ENCODE data around the gene GCNT3.
A peak's percentile ranks its signal among the peaks of the same experiment; 100 is the strongest.

Gene GCNT3

GRCh38 chr15:59611276-59612260, at the start of gene GCNT3:
Gene GCNT3, plus strand, starts transcription at chr15:59611783. Its CDS starts 6,456 bp downstream, at chr15:59618239.
- FAIRE-seq (peak; percentile 53), DNase-seq (ENCODE audit: extremely low spot score, insufficient read length, low read depth) (no peak)

- FAIRE-seq: no peak
- DNase-seq (ENCODE audit: extremely low spot score, insufficient read length, low read depth): no peak
Measured at GRCh38 chr15:59562448-59563186, 49.0 kb upstream of the GCNT3 start.

- FAIRE-seq: no peak
- no peak for DNase-seq (ENCODE audit: extremely low spot score, insufficient read length, low read depth)
Measured at GRCh38 chr15:59565299-59565698, 46.3 kb upstream of the GCNT3 start.

- FAIRE-seq: no peak
- no peak for DNase-seq (ENCODE audit: extremely low spot score, insufficient read length, low read depth)
Measured at GRCh38 chr15:59567324-59567723, 44.3 kb upstream of the GCNT3 start.

GRCh38 chr15:59569477-59569876, 42.1 kb upstream of the GCNT3 start:
- no peak for FAIRE-seq
- no peak for DNase-seq (ENCODE audit: extremely low spot score, insufficient read length, low read depth)

GRCh38 chr15:59570315-59570714, 41.3 kb upstream of the GCNT3 start:
- DNase-seq (ENCODE audit: extremely low spot score, insufficient read length, low read depth) (no peak), FAIRE-seq (no peak)

GRCh38 chr15:59571606-59572005, 40.0 kb upstream of the GCNT3 start:
- FAIRE-seq: no peak
- DNase-seq (ENCODE audit: extremely low spot score, insufficient read length, low read depth): no peak

GRCh38 chr15:59583088-59583487, 28.5 kb upstream of the GCNT3 start:
- DNase-seq (ENCODE audit: extremely low spot score, insufficient read length, low read depth): no peak
- no peak for FAIRE-seq

- no peak for DNase-seq (ENCODE audit: extremely low spot score, insufficient read length, low read depth)
- FAIRE-seq: no peak
Measured at GRCh38 chr15:59587085-59587826, 24.3 kb upstream of the GCNT3 start.

- DNase-seq (ENCODE audit: extremely low spot score, insufficient read length, low read depth): no peak
- peak; percentile 89 for FAIRE-seq
Measured at GRCh38 chr15:59590027-59590426, 21.6 kb upstream of the GCNT3 start.

GRCh38 chr15:59591356-59591755, 20.2 kb upstream of the GCNT3 start:
- FAIRE-seq (no peak), DNase-seq (ENCODE audit: extremely low spot score, insufficient read length, low read depth) (no peak)

- no peak for DNase-seq (ENCODE audit: extremely low spot score, insufficient read length, low read depth)
- FAIRE-seq: no peak
Measured at GRCh38 chr15:59594493-59594942, 17.1 kb upstream of the GCNT3 start.

GRCh38 chr15:59594991-59595390, 16.6 kb upstream of the GCNT3 start:
- FAIRE-seq (no peak), DNase-seq (ENCODE audit: extremely low spot score, insufficient read length, low read depth) (no peak)

- DNase-seq (ENCODE audit: extremely low spot score, insufficient read length, low read depth) (no peak), FAIRE-seq (no peak)
Measured at GRCh38 chr15:59595434-59595915, 16.1 kb upstream of the GCNT3 start.

- DNase-seq (ENCODE audit: extremely low spot score, insufficient read length, low read depth): no peak
- FAIRE-seq: no peak
Measured at GRCh38 chr15:59596640-59597039, 14.9 kb upstream of the GCNT3 start.

GRCh38 chr15:59598461-59598860, 13.1 kb upstream of the GCNT3 start:
- no peak for DNase-seq (ENCODE audit: extremely low spot score, insufficient read length, low read depth)
- FAIRE-seq: no peak

GRCh38 chr15:59605994-59606393, 5.6 kb upstream of the GCNT3 start:
- DNase-seq (ENCODE audit: extremely low spot score, insufficient read length, low read depth) (no peak), FAIRE-seq (no peak)

GRCh38 chr15:59609730-59610712, 1.6 kb upstream of the GCNT3 start:
- FAIRE-seq (no peak), DNase-seq (ENCODE audit: extremely low spot score, insufficient read length, low read depth) (no peak)

- no peak for FAIRE-seq
- DNase-seq (ENCODE audit: extremely low spot score, insufficient read length, low read depth): no peak
Measured at GRCh38 chr15:59614153-59614552, 2.6 kb downstream of the GCNT3 start.
